ENCODE measurements around the gene ANKS3.

ANKS3 gene

DNA sequence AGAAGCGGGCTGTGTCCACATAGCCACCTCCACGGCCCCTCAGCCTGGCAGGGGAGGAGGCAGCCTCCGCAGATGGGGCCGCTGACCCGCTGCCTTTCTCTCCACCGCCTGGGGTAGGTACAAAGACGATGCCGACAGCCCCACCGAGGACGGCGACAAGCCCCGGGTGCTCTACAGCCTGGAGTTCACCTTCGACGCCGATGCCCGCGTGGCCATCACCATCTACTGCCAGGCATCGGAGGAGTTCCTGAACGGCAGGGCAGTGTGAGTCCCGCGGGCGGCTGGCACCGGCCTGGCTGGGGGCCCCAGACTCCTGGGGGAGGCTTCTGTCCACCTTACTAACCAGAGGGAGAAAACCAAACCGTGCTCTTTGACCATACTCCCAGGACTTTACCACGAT, 81.5 kb downstream of the ANKS3 start (continued):
- TF ChIP-seq, protein P1, sequence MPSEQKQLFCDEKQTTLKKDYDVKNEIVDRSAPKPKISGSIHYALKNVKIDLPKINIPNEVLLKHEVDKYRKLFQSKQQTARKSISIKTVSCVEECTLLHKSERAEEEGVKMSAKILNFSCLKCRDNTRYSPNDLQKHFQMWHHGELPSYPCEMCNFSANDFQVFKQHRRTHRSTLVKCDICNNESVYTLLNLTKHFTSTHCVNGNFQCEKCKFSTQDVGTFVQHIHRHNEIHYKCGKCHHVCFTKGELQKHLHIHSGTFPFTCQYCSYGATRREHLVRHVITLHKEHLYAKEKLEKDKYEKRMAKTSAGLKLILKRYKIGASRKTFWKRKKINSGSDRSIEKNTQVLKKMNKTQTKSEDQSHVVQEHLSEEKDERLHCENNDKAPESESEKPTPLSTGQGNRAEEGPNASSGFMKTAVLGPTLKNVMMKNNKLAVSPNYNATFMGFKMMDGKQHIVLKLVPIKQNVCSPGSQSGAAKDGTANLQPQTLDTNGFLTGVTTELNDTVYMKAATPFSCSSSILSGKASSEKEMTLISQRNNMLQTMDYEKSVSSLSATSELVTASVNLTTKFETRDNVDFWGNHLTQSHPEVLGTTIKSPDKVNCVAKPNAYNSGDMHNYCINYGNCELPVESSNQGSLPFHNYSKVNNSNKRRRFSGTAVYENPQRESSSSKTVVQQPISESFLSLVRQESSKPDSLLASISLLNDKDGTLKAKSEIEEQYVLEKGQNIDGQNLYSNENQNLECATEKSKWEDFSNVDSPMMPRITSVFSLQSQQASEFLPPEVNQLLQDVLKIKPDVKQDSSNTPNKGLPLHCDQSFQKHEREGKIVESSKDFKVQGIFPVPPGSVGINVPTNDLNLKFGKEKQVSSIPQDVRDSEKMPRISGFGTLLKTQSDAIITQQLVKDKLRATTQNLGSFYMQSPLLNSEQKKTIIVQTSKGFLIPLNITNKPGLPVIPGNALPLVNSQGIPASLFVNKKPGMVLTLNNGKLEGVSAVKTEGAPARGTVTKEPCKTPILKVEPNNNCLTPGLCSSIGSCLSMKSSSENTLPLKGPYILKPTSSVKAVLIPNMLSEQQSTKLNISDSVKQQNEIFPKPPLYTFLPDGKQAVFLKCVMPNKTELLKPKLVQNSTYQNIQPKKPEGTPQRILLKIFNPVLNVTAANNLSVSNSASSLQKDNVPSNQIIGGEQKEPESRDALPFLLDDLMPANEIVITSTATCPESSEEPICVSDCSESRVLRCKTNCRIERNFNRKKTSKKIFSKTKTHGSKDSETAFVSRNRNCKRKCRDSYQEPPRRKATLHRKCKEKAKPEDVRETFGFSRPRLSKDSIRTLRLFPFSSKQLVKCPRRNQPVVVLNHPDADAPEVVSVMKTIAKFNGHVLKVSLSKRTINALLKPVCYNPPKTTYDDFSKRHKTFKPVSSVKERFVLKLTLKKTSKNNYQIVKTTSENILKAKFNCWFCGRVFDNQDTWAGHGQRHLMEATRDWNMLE (tag by site-specific recombination; conservative IDR thresholded peaks at IDR 0.05; ENCODE audit: low read depth) = no peak
- TF ChIP-seq ZNF302 (tag by site-specific recombination; IDR thresholded peaks at IDR 0.05; ENCODE audit: low read depth) = no peak
- no peak for TF ChIP-seq ZNF138 (tag by site-specific recombination; IDR thresholded peaks at IDR 0.05; ENCODE audit: borderline replicate concordance)
- no peak for TF ChIP-seq GLI2 (tag by site-specific recombination; IDR thresholded peaks at IDR 0.05; ENCODE audit: borderline replicate concordance, low read depth)
- TF ChIP-seq, protein P2, sequence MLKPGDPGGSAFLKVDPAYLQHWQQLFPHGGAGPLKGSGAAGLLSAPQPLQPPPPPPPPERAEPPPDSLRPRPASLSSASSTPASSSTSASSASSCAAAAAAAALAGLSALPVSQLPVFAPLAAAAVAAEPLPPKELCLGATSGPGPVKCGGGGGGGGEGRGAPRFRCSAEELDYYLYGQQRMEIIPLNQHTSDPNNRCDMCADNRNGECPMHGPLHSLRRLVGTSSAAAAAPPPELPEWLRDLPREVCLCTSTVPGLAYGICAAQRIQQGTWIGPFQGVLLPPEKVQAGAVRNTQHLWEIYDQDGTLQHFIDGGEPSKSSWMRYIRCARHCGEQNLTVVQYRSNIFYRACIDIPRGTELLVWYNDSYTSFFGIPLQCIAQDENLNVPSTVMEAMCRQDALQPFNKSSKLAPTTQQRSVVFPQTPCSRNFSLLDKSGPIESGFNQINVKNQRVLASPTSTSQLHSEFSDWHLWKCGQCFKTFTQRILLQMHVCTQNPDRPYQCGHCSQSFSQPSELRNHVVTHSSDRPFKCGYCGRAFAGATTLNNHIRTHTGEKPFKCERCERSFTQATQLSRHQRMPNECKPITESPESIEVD (tag by site-specific recombination; IDR thresholded peaks at IDR 0.05) = no peak
- TF ChIP-seq, protein P3, sequence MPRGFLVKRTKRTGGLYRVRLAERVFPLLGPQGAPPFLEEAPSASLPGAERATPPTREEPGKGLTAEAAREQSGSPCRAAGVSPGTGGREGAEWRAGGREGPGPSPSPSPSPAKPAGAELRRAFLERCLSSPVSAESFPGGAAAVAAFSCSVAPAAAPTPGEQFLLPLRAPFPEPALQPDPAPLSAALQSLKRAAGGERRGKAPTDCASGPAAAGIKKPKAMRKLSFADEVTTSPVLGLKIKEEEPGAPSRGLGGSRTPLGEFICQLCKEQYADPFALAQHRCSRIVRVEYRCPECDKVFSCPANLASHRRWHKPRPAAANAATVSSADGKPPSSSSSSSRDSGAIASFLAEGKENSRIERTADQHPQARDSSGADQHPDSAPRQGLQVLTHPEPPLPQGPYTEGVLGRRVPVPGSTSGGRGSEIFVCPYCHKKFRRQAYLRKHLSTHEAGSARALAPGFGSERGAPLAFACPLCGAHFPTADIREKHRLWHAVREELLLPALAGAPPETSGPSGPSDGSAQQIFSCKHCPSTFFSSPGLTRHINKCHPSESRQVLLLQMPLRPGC (tag by site-specific recombination; IDR thresholded peaks at IDR 0.05) = no peak
- TF ChIP-seq ZNF791 (tag by site-specific recombination; IDR thresholded peaks at IDR 0.05) = no peak
- no peak for TF ChIP-seq ZBTB48 (tag by site-specific recombination; IDR thresholded peaks at IDR 0.05)
- TF ChIP-seq MZF1 (tag by site-specific recombination; IDR thresholded peaks at IDR 0.05; ENCODE audit: borderline replicate concordance) = no peak
- no peak for TF ChIP-seq ZFP37 (tag by site-specific recombination; IDR thresholded peaks at IDR 0.05)
- TF ChIP-seq, protein P4, sequence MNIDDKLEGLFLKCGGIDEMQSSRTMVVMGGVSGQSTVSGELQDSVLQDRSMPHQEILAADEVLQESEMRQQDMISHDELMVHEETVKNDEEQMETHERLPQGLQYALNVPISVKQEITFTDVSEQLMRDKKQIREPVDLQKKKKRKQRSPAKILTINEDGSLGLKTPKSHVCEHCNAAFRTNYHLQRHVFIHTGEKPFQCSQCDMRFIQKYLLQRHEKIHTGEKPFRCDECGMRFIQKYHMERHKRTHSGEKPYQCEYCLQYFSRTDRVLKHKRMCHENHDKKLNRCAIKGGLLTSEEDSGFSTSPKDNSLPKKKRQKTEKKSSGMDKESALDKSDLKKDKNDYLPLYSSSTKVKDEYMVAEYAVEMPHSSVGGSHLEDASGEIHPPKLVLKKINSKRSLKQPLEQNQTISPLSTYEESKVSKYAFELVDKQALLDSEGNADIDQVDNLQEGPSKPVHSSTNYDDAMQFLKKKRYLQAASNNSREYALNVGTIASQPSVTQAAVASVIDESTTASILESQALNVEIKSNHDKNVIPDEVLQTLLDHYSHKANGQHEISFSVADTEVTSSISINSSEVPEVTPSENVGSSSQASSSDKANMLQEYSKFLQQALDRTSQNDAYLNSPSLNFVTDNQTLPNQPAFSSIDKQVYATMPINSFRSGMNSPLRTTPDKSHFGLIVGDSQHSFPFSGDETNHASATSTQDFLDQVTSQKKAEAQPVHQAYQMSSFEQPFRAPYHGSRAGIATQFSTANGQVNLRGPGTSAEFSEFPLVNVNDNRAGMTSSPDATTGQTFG (tag by site-specific recombination; IDR thresholded peaks at IDR 0.05; ENCODE audit: borderline replicate concordance) = no peak

DNA sequence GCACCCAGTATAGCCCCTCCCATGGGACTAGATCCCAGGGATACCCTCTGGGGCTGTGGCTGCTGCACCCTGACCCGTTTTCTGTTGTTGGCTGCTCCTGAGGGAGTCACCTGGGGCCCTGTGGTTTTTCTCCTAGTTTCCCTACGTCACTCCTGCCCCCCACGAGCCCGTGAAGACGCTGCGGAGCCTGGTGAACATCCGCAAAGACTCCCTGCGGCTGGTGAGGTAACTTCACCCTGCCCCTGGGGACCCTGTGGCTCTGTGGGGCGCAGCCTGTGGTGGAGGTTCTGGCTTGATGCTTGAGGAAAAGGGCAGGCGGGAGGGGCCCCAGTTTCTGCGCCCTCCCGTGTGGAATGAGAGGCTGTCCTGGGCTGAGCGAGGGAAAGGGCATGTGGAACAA, 82.2 kb downstream of the ANKS3 start:
- Histone ChIP-seq H3K4me3 (ENCODE audit: low read depth, low read length) (no peak overlapping the region), H3K36me3 (ENCODE audit: control insufficient read depth in 2 of 2, insufficient read depth in 1 of 2, low read length in 2 of 2) (peaks cover 0 to 65% of the 10 kb centered on the region in 2 experiments; a peak in 2 of 3 replicates), H3K27ac (ENCODE audit: extremely low read depth, low read depth, low read length) (no peak overlapping the region), H3K9me3 (ENCODE audit: control insufficient read depth, insufficient read depth, low read depth, low read length) (no peaks in the 10 kb centered on the region), H3K4me1 (ENCODE audit: control insufficient read depth, insufficient read depth, low read length) (no peaks in the 10 kb centered on the region)
- ChIA-PET POLR2A (no interaction called here), CTCF (interaction anchor here (0.8 to 1.3 kb wide), 3 partner anchors 28 to 140 kb away, joined by 3 to 5 read pairs (median 4); partner anchors contain the start of gene MGRN1)
- peak; percentile 90 for TF ChIP-seq ZIC2 (tag by site-specific recombination; IDR thresholded peaks at IDR 0.05)
- no peak for TF ChIP-seq ZNF112 (tag by site-specific recombination; IDR thresholded peaks at IDR 0.05)
